GM23248 (cell line): ENCODE data around the gene GCN1.

Source experiments
- EZH2 ChIP-seq: fragments of 200-600 bp; sonication (generic); IDR thresholded peaks from 2 replicates; pipeline ENCODE4 v1.6.1; 2018; ENCODE audit warnings: antibody characterized with exemption, mild to moderate bottlenecking; ENCODE audit not compliant: insufficient read depth, poor library complexity, severe bottlenecking
- EZH2phosphoT487 ChIP-seq: fragments of 200-600 bp; sonication (generic); IDR thresholded peaks from 2 replicates; pipeline ENCODE4 v1.6.1; 2018; ENCODE audit warnings: antibody characterized with exemption, moderate library complexity, mild to moderate bottlenecking, low read depth; ENCODE audit not compliant: insufficient read depth

DNA sequence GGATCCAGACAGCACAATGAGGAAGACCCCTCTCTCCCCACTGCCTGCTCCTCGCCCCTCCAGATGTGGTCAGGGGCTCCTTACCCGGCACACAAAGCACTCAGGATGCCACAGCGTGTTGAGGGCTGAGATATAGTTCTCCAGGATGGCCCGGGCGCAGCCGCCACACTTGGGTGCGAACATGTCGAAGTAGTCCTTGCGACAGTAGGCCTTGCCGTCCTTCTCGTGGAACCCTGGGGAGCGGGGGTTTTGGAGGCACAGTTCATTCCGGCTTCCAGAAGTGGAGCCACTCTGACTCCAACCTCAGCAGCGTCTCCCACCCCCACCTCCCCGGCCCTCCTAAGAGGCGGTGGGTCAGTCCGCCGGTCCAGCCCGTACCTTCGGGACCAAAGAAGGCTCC is 19.2 kb upstream of the GCN1 start:
- TF ChIP-seq EZH2 = no peak
- no peak for TF ChIP-seq EZH2phosphoT487
